Endothelial cell of umbilical vein (primary cell): ENCODE results near the gene WDR47.

Source experiments
- EZH2 ChIP-seq: IDR thresholded peaks from 2 replicates; pipeline ENCODE4 v1.6.1; 2012; ENCODE audit warnings: borderline replicate concordance, low read depth, mild to moderate bottlenecking, moderate library complexity, low read length, inconsistent platforms; ENCODE audit not compliant: severe bottlenecking
- FOS ChIP-seq: IDR thresholded peaks from 2 replicates; pipeline ENCODE4 v1.6.1; 2011; ENCODE audit warnings: mild to moderate bottlenecking, low read length, moderate library complexity, borderline replicate concordance; ENCODE audit not compliant: insufficient read depth
- POLR2A ChIP-seq: IDR thresholded peaks from 2 replicates; pipeline ENCODE4 v1.6.1; 2012; ENCODE audit warnings: low read depth, mild to moderate bottlenecking, control low read depth, low read length
- POLR2AphosphoS5 ChIP-seq: IDR thresholded peaks from 2 replicates; pipeline ENCODE4 v1.6.1; 2012; ENCODE audit warnings: low read depth, mild to moderate bottlenecking, control low read depth, low read length, moderate library complexity; ENCODE audit not compliant: insufficient read depth
- TF ChIP-seq, protein P1 (sequence below), 2 donors: IDR thresholded peaks; 1 replicate in 1 of 2; 2 replicates in 1 of 2; pipeline ENCODE4 v1.5.1; 2011; ENCODE audit warnings: low read length in 2 of 2, mild to moderate bottlenecking in 2 of 2, moderate library complexity in 2 of 2, control low read depth in 1 of 2, inconsistent platforms in 1 of 2, low read depth in 1 of 2; ENCODE audit not compliant: insufficient read depth in 1 of 2; ENCODE audit errors: extremely low read depth in 1 of 2

DNA sequence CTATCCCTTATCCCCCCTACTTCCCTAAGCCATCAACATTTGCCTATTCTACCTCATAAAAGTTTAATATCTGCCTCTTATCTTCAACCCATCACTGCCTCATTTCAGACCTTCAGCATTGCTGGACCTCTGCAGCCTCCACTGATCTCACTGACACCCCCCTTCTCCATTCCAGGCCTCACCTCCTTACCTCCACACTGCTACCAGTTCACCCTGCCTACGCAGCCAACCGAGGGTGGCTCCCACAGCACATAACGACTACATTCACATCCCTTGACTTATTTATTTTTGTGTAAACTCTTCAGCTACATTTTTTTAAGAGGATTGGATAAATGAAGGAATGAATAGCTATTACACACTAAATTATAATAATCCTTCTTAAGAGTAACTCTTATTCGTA lies 92.9 kb downstream of the WDR47 start:
- TF ChIP-seq FOS, result no peak
- TF ChIP-seq POLR2A, result no peak
- TF ChIP-seq, protein P1, sequence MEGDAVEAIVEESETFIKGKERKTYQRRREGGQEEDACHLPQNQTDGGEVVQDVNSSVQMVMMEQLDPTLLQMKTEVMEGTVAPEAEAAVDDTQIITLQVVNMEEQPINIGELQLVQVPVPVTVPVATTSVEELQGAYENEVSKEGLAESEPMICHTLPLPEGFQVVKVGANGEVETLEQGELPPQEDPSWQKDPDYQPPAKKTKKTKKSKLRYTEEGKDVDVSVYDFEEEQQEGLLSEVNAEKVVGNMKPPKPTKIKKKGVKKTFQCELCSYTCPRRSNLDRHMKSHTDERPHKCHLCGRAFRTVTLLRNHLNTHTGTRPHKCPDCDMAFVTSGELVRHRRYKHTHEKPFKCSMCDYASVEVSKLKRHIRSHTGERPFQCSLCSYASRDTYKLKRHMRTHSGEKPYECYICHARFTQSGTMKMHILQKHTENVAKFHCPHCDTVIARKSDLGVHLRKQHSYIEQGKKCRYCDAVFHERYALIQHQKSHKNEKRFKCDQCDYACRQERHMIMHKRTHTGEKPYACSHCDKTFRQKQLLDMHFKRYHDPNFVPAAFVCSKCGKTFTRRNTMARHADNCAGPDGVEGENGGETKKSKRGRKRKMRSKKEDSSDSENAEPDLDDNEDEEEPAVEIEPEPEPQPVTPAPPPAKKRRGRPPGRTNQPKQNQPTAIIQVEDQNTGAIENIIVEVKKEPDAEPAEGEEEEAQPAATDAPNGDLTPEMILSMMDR (IDR thresholded peaks at IDR 0.05; ENCODE audit: extremely low read depth in 1 of 2, insufficient read depth in 1 of 2, low read depth in 1 of 2, low read length in 2 of 2), result no peak
- TF ChIP-seq POLR2AphosphoS5, result no peak
- no peak for TF ChIP-seq EZH2
